HG03342 (cell line): ENCODE results near the gene ANKRD22.

Source experiments
- ATAC-seq: cut with Tn5 transposase; IDR thresholded peaks from one replicate; pipeline ENCODE4 v1.9.1; 2021; ENCODE audit warnings: mild to moderate bottlenecking, moderate library complexity; ENCODE audit not compliant: unreplicated experiment

Gene ANKRD22

DNA sequence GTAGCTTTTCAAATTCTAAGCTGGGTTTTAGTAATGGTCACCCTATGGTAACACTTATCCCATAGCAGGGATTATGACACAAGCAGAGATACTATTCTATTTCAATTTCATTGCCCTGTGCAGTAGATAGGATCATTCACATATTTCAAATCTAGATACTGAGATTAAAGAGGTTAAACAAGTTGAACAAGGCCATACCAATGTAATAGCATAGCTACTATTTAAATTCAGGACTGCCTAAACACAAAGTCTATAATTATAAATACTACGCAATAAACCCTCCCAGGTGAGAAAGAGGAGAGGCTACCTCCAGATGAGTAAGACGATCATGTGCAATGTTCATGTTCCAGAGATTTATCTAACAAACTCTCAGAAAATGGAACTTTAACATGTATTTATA is 48.0 kb downstream of the ANKRD22 start:
- no peak for ATAC-seq

DNA sequence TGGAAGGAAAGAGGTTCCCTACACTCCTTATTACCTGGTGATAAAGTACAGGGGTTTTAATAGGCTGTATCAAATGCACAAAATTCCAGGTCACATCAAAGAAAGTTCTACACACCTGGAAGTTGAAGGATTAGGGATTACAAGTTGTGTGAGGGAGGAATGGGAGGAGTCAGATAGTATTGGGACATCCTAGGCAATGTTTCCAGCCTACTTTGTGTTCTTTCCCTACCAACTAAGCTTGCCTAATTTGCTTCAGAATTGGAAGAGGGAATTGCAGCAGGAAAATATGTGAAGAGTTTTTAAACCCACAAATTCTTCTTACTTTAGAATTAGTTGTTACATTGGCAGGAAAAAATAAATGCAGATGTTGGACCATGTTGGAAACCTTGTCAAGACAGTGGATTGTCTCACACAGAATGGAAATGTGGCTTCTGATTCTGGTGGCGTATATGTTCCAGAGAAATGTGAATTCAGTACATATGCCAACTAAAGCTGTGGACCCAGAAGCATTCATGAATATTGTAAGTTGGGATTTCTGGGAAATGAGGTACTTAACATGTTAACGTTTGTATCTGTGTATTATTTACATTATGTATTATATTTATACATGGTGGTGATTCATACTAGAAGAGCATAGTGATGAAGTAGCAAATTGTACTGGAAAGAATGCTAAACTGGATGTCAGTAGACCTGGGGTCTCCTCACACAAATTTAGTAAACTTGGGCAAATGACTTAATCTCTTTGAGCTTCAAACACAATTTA is 48.9 kb downstream of the ANKRD22 start, which contains the start of gene LIPM:
Gene LIPM (plus strand): TSS at position 208 of the 763 bp plus-strand sequence. CDS start 167 bp downstream, at position 375.
- no peak for ATAC-seq

DNA sequence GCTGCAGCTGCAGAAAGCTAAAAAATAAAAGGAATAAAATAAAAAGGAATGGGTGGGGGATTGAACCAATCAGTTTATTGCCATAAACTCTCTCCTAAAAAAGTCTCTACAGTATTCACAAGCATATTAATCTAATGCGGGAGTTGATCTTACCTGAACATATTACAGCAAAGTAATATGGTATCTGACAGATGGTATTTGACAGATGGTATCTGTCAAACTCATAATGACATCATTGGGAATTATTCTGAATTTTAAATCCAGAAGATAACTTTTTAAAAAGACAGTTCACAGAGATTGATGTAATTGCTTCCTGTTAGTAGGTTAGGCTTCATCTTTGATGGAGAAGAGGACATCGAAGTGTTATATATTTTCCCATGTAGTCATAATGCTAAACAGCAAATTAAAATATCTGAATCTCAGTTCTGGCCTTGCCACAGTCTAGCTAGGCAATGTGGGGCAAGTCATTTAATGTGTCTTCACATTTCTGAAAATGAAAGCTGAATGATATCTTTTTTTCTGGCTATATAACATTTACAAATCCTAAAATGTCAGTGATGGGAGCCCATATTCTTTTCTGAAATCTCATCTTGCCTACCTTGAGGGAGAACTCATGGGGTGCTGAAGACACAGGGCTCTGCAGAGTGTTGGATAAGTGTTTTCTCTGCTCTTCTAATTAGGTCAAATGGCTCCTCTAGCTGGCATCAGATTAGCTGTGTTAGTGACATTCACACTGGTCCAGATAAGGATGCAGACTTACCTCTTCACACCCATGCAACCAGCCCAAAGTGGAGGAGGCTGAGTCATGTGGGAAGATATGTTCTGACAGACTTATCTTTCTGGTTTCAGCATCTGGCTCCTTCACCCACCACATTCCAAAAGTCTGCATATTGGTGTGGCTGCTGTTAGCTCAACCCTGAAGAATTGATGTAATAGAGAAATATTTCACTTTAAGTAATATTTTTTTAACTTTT is 51.2 kb downstream of the ANKRD22 start:
- ATAC-seq, result no peak

DNA sequence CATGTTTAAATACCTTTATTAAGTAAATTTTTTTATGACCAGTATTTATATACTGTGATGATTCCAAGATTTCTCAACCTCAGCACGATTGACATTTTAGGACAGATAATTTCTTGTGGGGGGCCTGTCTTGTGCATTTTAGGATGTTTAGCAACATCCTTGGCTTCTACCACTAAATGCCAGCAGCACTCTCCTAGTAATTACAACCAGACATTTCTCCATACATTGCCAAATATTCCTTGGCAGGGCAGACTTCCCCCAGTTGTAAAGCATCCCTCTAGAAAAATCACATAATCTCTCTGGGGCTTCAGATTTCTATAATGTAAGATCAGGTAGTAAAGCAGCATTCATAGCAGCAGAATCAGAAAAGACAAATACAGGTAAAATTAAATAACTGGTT is 56.9 kb downstream of the ANKRD22 start:
- no peak for ATAC-seq

DNA sequence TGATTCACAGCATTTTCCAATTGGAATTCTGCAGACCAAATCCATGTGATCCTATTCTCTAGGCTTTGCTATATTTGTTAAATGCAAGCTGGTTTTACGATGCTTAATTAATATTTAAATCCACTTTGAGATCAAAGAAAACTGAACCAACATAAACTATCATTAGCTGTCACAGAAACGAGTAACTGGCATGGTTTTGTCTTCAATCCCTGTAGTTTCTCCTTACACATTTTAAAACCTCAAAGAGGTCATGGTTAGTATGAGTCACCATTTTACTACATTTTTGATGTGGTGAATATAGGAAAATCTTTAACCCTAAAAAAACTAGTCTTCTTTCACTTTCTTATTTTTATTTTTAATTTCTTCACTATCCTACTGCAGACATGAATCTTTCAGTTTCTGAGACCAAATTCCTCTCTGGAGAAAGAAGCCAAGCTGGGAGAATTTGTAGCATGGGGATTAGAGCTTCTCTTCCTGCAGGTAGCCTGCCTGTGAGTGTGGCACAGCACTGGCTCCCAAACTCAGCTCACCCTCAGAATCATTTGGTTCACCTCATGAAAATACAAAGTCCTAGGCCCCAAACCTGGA is 57.8 kb downstream of the ANKRD22 start:
- ATAC-seq, result no peak

DNA sequence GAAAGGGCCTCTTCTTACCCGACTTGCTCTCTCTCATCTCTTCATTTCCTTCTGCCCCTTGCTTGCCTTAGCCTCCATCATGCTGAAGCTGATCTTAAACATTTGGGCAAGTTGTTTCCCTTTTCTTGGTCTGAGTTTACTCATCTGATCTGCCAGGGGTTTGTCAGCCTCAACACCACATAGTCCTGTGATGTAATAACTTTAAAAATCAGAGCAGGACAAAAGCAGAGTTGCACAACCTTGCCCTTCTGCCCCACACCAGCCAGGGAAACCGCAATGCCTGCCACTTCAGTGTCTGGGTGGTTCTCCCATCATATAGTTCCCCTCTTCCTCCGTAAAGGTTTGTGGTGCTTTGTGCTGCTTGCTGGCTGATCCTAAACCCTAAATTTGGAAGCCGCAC is 59.0 kb downstream of the ANKRD22 start:
- ATAC-seq, result no peak

DNA sequence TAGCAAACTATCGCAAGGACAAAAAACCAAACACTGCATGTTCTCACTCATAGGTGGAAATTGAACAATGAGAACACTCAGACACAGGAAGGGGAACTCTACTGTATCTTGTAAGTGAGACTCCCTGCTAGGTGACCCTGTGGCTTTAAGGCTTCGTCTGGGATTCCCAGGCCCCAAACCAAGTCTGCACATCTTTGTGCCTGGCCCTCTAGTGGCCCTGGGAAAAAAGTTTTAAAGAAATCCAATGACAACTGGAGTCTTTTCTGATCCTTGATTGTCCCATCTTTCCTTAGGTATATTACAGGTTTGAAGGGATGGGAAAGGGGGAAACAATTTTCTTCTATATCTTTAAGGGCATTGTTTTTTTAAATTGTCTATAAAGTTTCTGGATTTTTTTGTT is 59.7 kb downstream of the ANKRD22 start:
- ATAC-seq, result no peak

DNA sequence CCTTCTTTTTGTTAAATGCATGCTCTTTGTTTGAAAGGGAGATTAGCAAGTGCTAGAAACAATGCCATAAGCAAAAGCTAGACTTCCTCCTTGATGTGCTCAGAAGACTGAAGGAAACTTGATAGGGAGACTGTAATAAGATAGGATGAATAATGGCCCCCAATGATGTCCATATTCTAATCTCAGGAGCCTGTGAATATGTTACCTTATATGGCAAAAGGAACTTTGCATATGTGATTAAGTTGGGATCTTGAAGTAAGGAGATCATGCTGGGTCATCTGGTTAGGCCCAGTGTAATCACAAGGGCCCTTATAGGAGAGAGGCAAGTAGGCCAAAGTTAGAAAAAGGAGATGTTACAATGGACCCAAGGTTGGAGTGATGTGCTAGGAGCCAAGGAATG is 62.7 kb downstream of the ANKRD22 start:
- no peak for ATAC-seq

DNA sequence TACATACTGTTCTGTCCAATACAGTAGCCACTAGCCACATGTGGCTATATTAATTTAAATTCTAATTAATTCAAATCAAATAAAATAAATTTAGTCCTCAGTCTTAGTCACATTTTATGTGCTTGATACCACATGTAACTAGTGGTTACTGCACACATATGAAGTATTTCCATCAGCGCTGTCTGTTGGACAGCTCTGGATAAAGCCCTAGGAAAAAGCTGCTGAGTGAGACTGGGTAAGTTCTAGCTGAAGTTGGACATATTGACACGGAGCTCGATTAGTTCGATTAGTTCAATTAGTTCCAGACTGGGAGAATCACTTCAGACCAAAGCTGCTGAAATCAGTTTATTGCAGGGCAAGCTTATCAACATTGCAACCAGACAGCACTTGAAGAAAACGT is 64.2 kb downstream of the ANKRD22 start:
- no peak for ATAC-seq

DNA sequence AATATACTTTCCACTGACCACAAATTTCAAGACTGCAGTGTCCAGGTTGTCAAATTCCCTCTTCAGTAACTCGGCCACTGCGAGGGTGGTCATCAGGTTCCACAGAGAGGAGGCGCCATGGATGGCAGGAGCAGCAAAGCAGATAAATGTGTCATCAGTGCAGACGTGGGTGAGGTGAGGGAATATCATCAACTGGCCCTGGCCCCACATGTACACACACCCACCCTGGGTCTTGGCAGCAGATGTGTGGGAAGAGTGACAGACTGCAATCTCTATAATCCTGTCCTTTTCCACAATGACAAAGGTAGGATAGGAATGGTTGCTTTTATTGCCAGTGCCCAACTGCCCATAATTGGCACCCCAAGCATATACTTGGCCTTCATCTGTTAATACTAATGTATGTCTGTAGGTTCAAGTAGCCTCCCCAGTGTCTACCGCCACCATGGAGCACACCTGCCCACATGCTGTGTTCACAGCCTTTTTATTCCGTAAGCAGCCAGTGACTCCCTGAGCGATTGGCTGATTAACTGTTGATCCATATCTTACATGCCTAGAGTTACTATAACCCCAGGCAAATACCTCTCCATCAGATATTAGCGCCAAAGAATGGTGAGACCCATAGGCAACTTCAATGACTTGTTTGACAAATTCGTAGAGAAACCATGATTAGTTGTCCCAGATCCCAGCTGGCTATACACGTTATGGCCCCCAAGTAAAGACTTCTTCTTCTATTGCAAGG is 65.4 kb downstream of the ANKRD22 start:
- no peak for ATAC-seq

DNA sequence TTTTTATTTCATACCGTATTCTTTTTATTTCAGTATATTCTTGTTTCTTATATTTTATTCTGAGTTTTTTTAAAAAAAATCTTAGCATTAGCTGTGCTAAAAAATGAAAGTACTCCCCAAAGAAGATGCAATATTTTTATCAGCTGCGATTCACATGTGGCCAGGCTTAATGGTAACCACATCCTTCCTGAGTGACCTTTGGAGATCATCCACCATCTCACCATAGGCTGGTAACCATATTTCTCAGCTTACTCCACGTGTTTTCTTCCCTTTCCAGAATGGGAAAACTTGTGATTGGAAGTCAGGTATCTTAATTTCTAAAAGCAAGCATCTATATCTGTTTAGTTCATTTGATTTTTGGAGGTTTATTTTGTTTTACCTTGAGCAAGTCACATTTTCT is 67.9 kb downstream of the ANKRD22 start:
- ATAC-seq, result no peak

DNA sequence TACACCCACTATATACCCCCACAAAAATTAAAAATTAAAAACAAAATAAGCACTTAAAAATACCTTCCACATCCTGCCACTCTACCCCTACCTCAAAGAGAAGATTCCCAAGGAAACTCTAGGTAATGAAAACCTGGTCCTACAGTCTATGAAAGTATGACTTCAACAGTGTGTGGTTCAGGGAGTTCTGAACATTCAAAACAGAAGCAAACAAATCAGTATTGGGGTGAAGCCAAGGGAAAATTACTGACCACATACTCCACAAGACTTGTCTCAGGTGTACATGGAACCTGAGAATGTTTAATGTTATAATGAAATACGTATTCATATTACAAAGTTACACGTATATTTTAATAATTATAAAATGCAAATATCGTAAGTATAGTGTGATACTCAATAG is 69.4 kb downstream of the ANKRD22 start:
- ATAC-seq, result no peak

DNA sequence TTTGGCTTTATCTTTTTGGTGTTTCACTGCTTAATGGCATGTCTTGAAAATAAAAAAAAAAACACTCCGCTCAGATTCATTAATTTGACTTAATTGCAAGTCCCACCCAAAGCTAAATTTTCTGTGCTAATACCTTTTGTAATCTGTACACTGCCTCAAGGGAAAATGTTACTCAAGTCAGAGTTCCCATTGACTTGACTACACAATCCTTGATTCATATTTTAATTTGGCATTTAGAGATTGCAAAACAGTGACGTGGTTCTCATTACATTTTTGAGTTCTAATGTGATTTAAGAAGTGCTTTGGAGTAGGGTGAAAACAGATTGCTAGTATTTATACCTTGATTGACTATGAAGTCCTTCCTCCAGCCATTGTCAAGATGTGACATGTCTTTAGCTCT is 70.4 kb downstream of the ANKRD22 start:
- ATAC-seq, result no peak
